HG03439 (cell line): ENCODE results near the gene PSMD4.
"Not testable (repeated sequence)": the region's sequence is repeated elsewhere in the genome, so short reads cannot be mapped to it uniquely, and the experiment has no call there.

ENCODE experiments used
- ATAC-seq: cut with Tn5 transposase; IDR thresholded peaks from one replicate; pipeline ENCODE4 v1.9.1; 2021; ENCODE audit warnings: mild to moderate bottlenecking, moderate library complexity; ENCODE audit not compliant: unreplicated experiment

PSMD4 gene

DNA sequence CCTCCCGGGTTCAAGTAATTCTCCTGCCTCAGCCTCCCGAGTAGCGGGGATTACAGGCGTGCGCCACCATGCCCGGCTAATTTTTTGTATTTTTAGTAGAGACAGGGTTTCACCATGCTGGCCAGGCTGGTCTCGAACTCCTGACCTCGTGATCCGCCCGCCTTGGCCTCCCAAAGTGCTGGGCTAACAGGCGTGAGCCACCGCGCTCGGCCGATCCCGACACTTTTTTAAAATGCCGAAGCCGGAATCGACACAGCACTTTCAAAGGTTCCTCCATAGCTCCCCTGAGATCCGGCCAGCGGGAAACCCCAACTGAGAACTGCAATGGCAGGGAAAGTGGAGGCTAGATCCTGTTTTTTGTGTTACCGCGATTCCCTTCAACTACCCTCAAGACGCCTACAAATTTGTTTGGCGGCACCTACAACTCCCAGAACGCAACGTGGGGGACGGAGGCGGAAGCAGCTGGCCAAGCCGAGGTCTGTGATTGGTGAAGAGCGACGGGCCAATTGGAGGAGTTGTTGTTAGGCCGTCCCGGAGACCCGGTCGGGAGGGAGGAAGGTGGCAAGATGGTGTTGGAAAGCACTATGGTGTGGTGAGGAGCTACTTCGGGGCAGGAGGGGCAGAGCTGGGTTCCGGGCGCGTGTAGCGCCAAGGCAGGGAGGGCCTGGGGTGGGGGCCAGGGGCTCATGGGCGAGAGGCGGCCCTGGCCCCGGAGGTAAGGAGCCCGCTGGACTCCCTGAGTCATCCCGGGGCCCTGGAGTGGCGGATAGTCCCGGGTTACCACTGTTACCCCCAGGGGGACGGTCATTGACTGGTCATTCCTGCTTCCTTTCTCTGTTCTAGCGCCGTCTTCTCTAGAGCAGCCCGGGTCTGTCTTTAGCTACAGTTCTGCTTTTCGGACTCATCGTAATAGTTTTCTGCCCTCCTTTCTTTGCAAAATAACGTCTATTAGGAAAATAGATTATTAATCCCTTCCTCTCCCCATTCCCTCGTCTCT, at the start of gene PSMD4:
Gene PSMD4, plus strand, starts transcription at position 518 of the 997 bp plus-strand sequence. Its CDS starts 49 bp downstream, at position 567.
- peak; percentile 86 for ATAC-seq

GRCh38 chr1:151205381-151205965, 49.1 kb upstream of the PSMD4 start:
- ATAC-seq: not testable (repeated sequence)

DNA sequence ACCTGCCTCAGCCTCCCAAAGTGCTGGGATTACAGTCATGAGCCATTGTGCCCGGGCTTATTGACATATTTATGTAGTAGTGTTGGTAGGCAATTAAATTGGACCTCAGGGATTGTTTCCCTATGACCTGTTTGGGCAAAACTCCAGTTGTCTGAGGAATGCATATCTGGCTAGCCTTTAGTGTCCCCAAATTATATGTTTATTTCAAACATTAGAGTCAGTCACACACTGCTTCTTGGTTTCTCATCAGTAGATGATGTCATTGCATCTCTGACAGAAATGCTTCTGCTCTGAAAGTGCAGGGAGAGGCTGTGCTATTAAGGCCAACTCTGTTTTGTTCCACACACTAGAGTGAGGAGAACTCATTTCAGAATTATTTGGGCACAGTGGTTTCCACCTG, 43.7 kb upstream of the PSMD4 start:
- no peak for ATAC-seq

DNA sequence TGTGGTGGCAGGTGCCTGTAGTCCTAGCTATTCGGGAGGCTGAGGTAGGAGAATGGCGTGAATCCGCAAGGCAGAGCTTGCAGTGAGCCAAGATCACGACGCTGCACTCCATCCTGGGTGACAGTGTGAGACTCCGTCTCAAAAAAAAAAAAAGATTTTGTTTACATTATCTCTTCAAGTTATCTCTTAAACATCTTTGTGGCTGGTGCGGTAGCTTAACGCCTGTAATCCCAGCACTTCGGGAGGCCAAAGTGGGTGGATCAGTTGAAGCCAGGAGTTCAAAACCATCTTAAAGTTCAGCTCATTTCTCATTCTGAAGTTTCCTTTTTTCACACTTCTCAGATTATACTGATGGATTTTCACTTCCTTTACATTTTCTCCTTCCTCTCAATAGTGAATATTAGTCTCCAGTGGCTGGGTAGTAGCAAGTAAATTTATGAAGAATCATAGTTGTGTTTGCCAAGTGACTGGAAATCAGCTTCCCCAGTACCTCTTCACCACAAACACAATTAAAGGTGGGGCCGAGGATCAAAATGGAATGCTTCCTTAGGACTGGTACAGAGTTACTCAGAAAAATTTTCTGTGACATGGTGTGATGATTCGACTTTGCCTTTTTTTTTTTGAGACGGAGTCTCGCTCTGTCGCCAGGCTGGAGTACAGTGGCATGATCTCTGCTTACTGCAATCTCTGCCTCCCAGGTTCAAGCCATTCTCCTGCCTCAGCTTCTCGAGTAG, 42.4 kb upstream of the PSMD4 start:
- ATAC-seq: no peak

GRCh38 chr1:151213560-151213959, 41.0 kb upstream of the PSMD4 start:
- no peak for ATAC-seq

GRCh38 chr1:151221616-151222015, 32.9 kb upstream of the PSMD4 start:
- no peak for ATAC-seq

DNA sequence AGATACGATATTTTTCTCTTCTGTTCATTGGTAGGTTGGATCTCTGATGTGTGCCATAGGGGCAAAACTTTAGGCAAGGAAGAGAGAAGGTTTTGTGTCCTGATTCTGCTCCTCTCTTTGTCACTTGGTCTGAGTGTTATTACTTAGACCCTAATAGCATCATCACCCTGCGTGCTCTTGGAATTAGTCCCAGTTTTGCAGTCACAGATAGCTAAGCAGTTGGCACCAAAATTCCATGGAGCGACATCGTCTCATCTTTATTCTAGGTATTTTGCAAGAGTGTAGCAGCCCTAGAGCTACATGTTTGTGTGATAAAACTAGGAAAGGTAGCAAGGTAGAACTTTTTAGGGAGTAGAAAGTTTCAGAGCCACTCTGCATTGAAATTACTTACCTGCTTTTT, 32.4 kb upstream of the PSMD4 start:
- ATAC-seq: no peak

DNA sequence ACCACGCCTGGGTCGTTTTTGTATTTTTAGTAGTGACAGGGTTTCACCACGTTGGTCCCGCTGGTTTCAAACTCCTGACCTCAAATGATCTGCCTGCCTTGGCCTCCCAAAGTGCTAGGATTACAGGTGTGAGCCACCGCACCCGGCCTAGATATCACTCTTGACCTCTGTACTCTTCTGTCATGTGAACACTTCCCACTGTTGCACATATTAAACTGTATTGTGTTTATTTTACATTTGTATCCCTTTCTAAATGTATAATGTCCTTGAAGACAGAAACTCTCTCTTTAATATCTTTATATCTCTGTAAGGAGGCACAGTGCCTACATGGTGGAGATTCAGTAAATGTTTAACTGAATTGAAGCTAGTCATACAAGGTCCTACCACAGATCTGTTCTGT, 19.3 kb upstream of the PSMD4 start:
- ATAC-seq: no peak

GRCh38 chr1:151237678-151238466, 16.7 kb upstream of the PSMD4 start:
- ATAC-seq: no peak

DNA sequence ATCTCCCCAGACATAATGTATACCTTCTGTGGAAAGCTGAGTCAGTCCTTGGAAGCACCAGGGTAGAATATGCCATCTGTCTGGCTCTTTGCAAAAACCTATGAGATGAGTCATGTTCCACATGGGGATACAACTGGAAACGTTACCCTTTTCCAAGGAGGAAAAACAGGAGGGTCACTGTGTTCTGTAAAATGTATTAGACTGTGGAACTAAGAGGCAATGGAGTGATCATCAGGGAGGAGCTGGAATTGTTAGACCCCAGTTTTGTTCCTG, 16.1 kb upstream of the PSMD4 start:
- ATAC-seq: no peak

DNA sequence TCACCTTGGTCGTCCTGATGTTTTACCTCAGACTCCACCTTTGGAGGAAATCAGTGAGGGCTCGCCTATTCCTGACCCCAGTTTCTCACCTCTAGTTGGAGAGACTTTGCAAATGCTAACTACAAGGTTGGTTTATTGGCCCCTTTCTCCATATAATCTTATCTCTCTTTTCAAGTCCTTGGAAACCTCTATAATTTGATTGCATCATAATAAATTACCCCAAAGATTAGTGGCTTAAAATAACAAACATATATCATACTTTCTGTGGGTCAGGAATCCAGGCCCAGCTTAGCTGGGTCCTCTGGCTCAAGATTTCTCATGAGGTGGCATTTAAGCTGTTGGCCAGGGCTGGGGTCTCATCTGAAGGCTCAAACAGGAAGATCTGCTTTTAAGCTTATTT, 12.1 kb upstream of the PSMD4 start:
- ATAC-seq: no peak

- no peak for ATAC-seq
Observed at GRCh38 chr1:151243683-151244216, 10.8 kb upstream of the PSMD4 start.

DNA sequence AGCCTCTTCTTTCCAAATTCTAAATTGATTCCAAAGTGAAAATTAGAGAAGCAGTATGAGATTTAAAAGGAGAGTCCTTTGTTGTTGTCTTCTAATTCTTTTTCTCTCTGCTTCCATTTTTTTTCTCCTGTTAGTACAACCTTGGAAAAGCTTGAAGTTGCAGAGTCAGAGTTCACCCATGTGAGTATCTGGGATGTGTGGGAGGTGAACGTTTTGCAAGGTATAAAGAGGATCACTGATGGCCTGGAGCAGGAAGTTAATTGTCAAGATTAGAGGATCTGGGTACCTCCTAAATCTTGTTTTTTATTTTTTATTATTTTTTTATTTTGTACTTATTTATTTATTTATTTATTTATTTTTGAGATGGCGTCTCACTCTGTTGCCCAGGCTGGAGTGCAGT, 7.7 kb upstream of the PSMD4 start:
- ATAC-seq: no peak

DNA sequence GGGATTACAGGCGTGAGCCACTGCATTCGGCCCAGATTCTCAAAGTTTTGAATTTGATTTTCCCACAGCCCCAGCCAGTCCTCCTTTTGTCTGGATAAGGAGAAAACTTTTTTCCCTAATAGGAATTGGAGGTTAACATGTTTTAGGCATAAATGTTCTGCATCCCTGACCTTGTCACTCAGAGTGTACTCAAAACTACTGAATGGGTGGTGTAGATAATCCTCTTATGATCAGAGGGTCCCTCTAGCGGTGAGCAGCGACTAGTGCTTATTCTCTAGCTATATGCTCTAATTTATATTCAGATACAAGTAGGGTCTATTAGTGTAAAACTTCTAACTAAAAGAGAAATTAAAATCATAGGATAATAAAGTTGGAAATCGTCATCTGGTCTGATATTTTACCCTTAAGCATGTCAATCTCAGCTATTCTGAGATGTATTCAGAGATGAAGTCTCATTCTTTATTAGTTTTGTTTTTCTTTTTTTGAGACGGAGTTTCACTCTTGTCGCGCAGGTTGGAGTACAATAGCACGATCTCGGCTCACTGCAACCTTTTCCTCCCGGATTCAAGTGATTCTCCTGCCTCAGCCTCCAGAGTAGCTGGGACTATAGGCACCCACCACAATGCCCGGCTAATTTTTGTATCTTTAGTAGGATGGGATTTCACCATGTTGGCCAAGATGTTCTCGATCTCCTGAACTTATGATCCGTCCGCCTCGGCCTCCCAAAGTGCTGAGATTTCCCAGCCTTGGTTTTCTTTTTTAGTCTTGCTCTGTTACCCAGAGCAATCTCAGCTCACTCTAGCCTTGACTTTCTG, 2.7 kb upstream of the PSMD4 start:
- ATAC-seq: no peak

DNA sequence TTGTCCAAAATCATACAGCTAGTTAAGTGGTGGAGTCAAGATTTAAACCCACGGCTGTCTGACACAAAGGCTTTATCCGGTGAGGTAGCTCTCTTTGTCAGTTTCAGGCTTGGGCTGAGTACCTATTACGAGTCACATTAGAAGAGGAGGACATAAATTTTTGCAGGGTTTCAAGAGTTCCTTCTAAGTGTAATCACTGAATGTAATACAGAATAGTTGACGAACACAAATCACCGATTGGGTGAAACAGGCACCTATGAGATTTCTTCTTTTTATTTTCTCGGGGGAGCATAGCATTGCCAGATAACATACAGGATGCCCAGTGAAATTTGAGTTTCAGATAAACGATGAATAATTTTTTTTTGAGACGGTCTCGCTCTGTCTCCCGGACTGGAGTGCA, 847 bp downstream of the PSMD4 start:
- ATAC-seq: no peak

GRCh38 chr1:151259351-151259750, 4.8 kb downstream of the PSMD4 start:
- no peak for ATAC-seq

- no peak for ATAC-seq
Observed at GRCh38 chr1:151265446-151266236, 11.1 kb downstream of the PSMD4 start.

GRCh38 chr1:151266315-151266714, 11.8 kb downstream of the PSMD4 start:
- no peak for ATAC-seq

GRCh38 chr1:151266821-151267220, 12.3 kb downstream of the PSMD4 start:
- ATAC-seq: no peak
